Upper lobe of left lung (tissue), 6 donors: ENCODE measurements around the gene HYAL1. TPM values are rescaled to one million over a fixed set of nuclear protein-coding genes. Genes with fewer than 3 reads are reported as not detected.
A peak's percentile ranks its signal among the peaks of the same experiment; 100 is the strongest.
"Not testable (repeated sequence)": the region's sequence is repeated elsewhere in the genome, so short reads cannot be mapped to it uniquely, and the experiment has no call there.

Experiments used
- ATAC-seq, 2 donors: fragments of 200-7000 bp; cut with Tn5 transposase; one replicate each; pipeline ENCODE4 v1.9.1; 2022; ENCODE audit warnings: mild to moderate bottlenecking in 2 of 2, moderate library complexity in 2 of 2; ENCODE audit not compliant: low FRiP score in 2 of 2
- DNase-seq, 2 donors: peaks; one replicate each; pipeline ENCODE4 v3.0.0-alpha.2; 2019 to 2020
- H3K27ac ChIP-seq, 4 donors: fragments of 200-600 bp; sonication (generic); one replicate each; pipeline ENCODE4 v1.5.1; 2016 to 2019
- H3K27me3 ChIP-seq, 4 donors: fragments of 200-600 bp; sonication (generic); one replicate each; pipeline ENCODE4 v1.5.1; 2017 to 2019
- H3K36me3 ChIP-seq, 4 donors: fragments of 200-600 bp; sonication (generic); one replicate each; pipeline ENCODE4 v1.5.1; 2016 to 2019
- H3K4me1 ChIP-seq, 4 donors: fragments of 200-600 bp; sonication (generic); one replicate each; pipeline ENCODE4 v1.5.1; 2018 to 2019
- H3K4me3 ChIP-seq, 4 donors: fragments of 200-600 bp; sonication (generic); one replicate each; pipeline ENCODE4 v1.5.1; 2017 to 2019; ENCODE audit warnings: mild to moderate bottlenecking in 2 of 4, moderate library complexity in 1 of 4
- H3K9me3 ChIP-seq, 4 donors: fragments of 200-600 bp; sonication (generic); one replicate each; pipeline ENCODE4 v1.5.1; 2018 to 2019
- EP300 ChIP-seq, 4 donors: sonication (generic); formaldehyde crosslinking; IDR thresholded peaks; one replicate each; pipeline ENCODE4 v1.5.1; 2017; ENCODE audit warnings: antibody characterized with exemption in 4 of 4, control low read depth in 2 of 4
- POLR2A ChIP-seq, 4 donors: fragments of 450-650 bp; IDR thresholded peaks; one replicate each; pipeline ENCODE4 v1.5.1; 2016 to 2017; ENCODE audit warnings: antibody characterized with exemption in 4 of 4, mild to moderate bottlenecking in 2 of 4
- POLR2AphosphoS5 ChIP-seq, 2 donors: sonication (generic); formaldehyde crosslinking; IDR thresholded peaks; one replicate each; pipeline ENCODE4 v1.5.1; 2017; ENCODE audit warnings: antibody characterized with exemption in 2 of 2
- WGBS, 2 donors: methylation state at CpG; one replicate each; pipeline ENCODE4 v1.1.5; 2017 to 2018; 5-methylcytosine and 5-hydroxymethylcytosine counted together
- total RNA-seq, 6 donors: library from RNA; depleted of rRNA in 4 of 6; stranded (reverse); fragments of >200 nt in 4 of 6; gene quantifications; one replicate each; pipeline versions ENCODE4 v1.1.0 to v1.2.1, GENCODE V29; 2016 to 2021
- TF ChIP-seq, protein P1 (sequence below), 6 experiments: fragments of 450-650 bp in 4 of 6; fragments of 200-600 bp in 2 of 6; sonication (generic) in 2 of 6; IDR thresholded peaks; one replicate each; pipeline ENCODE4 v1.5.1; 2016 to 2019; ENCODE audit warnings: antibody characterized with exemption in 6 of 6
- donor health status: DM: no; HTN: no; CAD: no; lungs with moderate emphysema.
- donor health status: DM: no; HTN: yes; CAD: no; lungs with severe emphysema.

The HYAL1 gene
- total RNA-seq, 6 donors from 2014 or later: 22.0 to 99.1 (median 63.0) TPM

DNA sequence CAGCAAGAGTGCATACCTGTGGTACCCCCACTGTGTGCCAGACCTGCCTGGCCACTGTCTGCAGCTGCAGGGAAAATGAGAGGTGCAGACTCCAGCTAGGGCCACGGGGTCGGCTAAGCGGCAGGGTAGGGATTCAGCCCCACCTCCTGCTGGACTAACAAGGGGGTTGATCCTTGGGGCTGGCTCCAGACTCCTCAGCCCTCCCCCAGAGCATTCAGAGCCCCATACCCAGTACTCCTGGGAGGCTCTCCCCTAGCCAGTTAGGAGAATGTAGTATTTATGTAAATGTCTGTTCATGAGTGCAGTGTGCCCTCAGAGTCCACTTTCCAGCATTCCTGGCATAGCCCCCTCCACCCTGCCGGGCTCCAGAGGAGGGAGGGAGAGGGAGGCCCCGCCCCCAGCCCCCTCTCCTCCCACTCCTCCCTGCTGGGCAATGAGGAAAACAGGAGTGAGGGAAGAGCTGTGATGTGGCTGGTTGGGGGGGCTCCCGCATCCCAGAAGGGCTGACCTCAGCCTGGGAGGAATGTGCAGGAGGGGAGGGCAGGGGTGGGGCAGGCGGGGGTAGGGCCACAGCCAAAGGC is 38.9 kb downstream of the HYAL1 start:
- H3K27me3 ChIP-seq: no peaks in the 10 kb centered on the region
- H3K36me3 ChIP-seq: peaks cover 0 to under 1% (median under 1%) of the 10 kb centered on the region in 4 donors
- peak in 1 of 4 donors; percentile 54 for TF ChIP-seq EP300 (IDR thresholded peaks at IDR 0.05)
- peak in 1 of 2 donors; percentile 26 for TF ChIP-seq POLR2AphosphoS5 (IDR thresholded peaks at IDR 0.05)
- no peak for TF ChIP-seq POLR2A (IDR thresholded peaks at IDR 0.05)
- TF ChIP-seq, protein P1, sequence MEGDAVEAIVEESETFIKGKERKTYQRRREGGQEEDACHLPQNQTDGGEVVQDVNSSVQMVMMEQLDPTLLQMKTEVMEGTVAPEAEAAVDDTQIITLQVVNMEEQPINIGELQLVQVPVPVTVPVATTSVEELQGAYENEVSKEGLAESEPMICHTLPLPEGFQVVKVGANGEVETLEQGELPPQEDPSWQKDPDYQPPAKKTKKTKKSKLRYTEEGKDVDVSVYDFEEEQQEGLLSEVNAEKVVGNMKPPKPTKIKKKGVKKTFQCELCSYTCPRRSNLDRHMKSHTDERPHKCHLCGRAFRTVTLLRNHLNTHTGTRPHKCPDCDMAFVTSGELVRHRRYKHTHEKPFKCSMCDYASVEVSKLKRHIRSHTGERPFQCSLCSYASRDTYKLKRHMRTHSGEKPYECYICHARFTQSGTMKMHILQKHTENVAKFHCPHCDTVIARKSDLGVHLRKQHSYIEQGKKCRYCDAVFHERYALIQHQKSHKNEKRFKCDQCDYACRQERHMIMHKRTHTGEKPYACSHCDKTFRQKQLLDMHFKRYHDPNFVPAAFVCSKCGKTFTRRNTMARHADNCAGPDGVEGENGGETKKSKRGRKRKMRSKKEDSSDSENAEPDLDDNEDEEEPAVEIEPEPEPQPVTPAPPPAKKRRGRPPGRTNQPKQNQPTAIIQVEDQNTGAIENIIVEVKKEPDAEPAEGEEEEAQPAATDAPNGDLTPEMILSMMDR (IDR thresholded peaks at IDR 0.05): peak in 1 of 6 experiments; percentile 22
- WGBS, 2 donors: 34 to 44% methylated on average over 4 to 7 of the region's 7 CpGs
- H3K4me3 ChIP-seq: no peak overlapping the region
- H3K9me3 ChIP-seq: no peaks in the 10 kb centered on the region
- peaks cover 68 to 86% (median 81%) of the 10 kb centered on the region in 4 donors for H3K4me1 ChIP-seq
- ATAC-seq: peak; percentile 77 to 84
- DNase-seq: peak; percentile 85 to 87
- H3K27ac ChIP-seq: peak overlapping the region; percentile 84 to 98 (median 96)

DNA sequence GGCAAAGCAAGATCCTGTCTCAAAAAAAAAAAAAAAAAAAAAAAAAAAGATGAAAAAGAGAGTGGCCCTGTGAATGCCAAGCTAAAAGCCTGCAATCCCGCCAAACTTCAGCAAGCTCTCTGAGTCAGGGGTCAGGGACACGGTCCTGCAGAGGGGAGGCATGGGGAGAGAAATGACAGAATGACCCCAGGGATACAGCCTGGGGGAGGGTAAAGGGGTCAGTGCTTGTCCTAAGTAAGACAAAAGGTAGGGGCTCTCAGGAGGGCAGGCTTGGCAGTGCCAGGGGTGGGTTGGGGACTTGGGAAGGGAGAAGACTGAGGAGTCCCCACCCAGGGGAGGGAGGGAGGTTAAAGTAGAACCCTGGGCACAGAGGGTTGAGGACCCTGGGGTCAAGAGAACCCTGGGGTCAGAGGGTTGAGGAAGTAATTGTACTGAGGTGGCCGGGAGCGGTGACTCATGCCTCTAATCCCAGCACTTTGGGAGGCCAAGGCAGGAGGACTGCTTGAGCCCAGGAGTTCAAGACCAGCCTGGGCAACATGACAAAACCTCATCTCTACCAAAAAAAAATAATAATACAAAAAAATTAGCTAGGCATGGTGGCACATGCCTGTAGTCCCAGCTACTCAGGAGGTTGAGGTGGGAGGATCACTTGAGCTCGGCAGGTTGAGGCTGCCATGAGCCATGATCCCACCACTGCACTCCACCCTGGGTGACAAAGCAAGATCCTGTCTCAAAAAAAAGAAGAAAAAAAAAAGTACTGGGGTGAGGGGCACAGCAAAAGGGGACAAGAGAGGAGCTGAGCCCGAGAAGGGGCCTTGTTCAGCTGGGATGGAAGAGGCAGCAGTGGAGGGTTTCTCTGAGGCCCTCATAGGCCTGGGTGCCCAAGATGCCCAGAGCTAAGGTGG is 39.6 kb downstream of the HYAL1 start:
- no peak for ATAC-seq
- H3K27ac ChIP-seq: peak overlapping the region; percentile 84 to 98 (median 96)
- whole genome bisulfite sequencing, 2 donors: 55 to 64% methylated on average over 6 of the region's 6 CpGs

DNA sequence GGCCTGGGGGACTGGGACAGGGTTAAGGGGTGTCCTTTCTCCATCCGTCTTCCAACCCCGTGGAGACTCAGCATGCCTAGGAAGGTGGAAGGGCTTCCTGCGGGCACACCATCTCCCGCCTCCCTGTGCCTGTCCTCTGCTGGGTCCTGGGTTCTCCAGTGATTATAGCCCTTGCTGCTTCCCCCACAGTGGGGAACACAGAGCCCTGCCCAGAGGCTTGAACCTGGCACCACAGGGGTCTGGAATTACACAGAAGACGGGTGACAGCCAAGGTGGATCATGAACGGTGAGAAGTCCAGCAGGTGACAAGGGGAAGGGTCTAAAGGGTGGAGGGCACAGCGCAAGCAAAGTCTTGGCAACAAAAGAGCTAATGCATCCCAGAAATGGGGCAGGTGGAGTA is 40.6 kb downstream of the HYAL1 start:
- ATAC-seq (no peak), DNase-seq (no peak)
- WGBS, 2 donors: 91 to 93% methylated on average over 6 to 7 of the region's 7 CpGs
- Histone ChIP-seq H3K4me1 (peaks cover 66 to 85% (median 76%) of the 10 kb centered on the region in 4 donors), H3K9me3 (peaks cover 0 to 2% (median 0%) of the 10 kb centered on the region in 4 donors), H3K4me3 (no peak overlapping the region), H3K36me3 (peaks cover 0 to 18% (median 11%) of the 10 kb centered on the region in 4 donors), H3K27ac (peak overlapping the region in 2 of 4 donors; percentile 96 to 98), H3K27me3 (no peaks in the 10 kb centered on the region)
- TF ChIP-seq POLR2A (IDR thresholded peaks at IDR 0.05) (no peak), EP300 (IDR thresholded peaks at IDR 0.05) (no peak), POLR2AphosphoS5 (IDR thresholded peaks at IDR 0.05) (no peak)
- TF ChIP-seq, protein P1 (IDR thresholded peaks at IDR 0.05): no peak

More for the DNA sequence above, 39.6 kb downstream of the HYAL1 start:
- DNase-seq: no peak
- Histone ChIP-seq H3K4me3 (no peak overlapping the region), H3K27me3 (no peaks in the 10 kb centered on the region), H3K4me1 (peaks cover 66 to 86% (median 79%) of the 10 kb centered on the region in 4 donors), H3K36me3 (peaks cover 0 to 8% (median 2%) of the 10 kb centered on the region in 4 donors), H3K9me3 (no peaks in the 10 kb centered on the region)
- TF ChIP-seq POLR2AphosphoS5 (IDR thresholded peaks at IDR 0.05) (no peak), POLR2A (IDR thresholded peaks at IDR 0.05) (no peak), EP300 (IDR thresholded peaks at IDR 0.05) (no peak)
- TF ChIP-seq, protein P1 (IDR thresholded peaks at IDR 0.05): no peak

DNA sequence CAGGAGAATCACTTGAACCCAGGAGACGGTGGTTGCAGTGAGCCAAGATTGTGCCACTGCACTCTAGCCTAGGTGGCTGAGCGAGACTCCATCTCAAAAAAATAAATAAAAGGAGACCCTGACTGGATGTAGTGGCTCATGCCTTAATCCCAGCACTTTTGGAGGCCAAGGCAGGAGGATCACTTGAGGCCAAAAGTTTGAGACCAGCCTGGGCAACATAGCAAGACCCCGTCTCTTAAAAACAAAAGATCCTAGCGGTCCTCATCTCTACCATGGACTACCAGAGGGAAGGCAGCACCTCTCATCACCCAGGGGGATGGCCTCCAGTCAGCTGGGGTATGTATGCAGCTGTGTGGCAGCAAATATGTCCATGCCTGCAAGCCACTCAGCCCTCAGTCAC is 41.2 kb downstream of the HYAL1 start:
- not testable (repeated sequence) for ATAC-seq, DNase-seq, H3K27me3 ChIP-seq, H3K4me3 ChIP-seq, H3K9me3 ChIP-seq
- Histone ChIP-seq H3K27ac (peak overlapping the region in 3 of 4 donors; percentile 94 to 98 (median 96)), H3K4me1 (peaks cover 70 to 85% (median 76%) of the 10 kb centered on the region in 4 donors), H3K36me3 (peaks cover 4 to 24% (median 17%) of the 10 kb centered on the region in 4 donors)
- 100% methylated on average over 2 to 4 of the region's 4 CpGs for WGBS, 2 donors

DNA sequence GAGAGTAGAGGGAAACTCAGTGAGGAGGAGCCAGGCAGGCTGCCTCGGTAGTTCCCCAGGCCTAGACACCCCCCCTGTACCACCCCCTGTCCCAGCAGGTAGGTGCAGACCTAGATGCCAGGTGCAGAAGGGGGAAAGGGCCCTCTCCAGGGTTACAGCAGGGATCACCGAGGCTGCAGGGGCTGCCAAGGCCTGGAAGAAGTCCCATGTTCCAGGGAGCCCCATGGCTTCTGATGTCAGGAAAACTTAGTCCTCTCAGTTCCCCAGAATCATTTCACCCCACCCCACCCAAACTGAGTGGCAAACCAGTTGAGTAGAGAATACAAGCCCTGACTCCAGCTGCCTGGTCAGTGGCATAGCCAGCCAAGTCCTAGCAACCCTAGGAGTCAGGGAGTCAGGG is 41.9 kb downstream of the HYAL1 start:
- Histone ChIP-seq H3K27me3 (no peaks in the 10 kb centered on the region), H3K36me3 (peaks cover 11 to 30% (median 24%) of the 10 kb centered on the region in 4 donors), H3K4me3 (no peak overlapping the region), H3K4me1 (peaks cover 70 to 85% (median 79%) of the 10 kb centered on the region in 4 donors), H3K9me3 (peaks cover 0 to 7% (median 0%) of the 10 kb centered on the region in 4 donors), H3K27ac (peak overlapping the region; percentile 94 to 98 (median 96))
- DNase-seq (no peak), ATAC-seq (no peak)
- no peak for TF ChIP-seq POLR2AphosphoS5 (IDR thresholded peaks at IDR 0.05)
- TF ChIP-seq, protein P1 (IDR thresholded peaks at IDR 0.05): no peak
- TF ChIP-seq POLR2A (IDR thresholded peaks at IDR 0.05): no peak
- 13 to 86% methylated on average over 1 to 2 of the region's 2 CpGs for WGBS, 2 donors
